K562 (cell line): ENCODE results near the gene ZNF32. TPM values are rescaled to one million over a fixed set of nuclear protein-coding genes. Genes with fewer than 3 reads are reported as not detected.

Experiments used
- CBFA2T2 ChIP-seq: fragments of 450-650 bp; conservative IDR thresholded peaks from 2 replicates; pipeline ENCODE4 v1.6.1; 2017; ENCODE audit warnings: mild to moderate bottlenecking
- FOXA3 ChIP-seq, 2 experiments: fragments of 450-650 bp in 1 of 2; sonication (generic) in 1 of 2; formaldehyde crosslinking; IDR thresholded peaks in 1 of 2; conservative IDR thresholded peaks in 1 of 2; 2 replicates each; pipeline versions ENCODE4 v1.4.0 to v1.8.0; 2020 to 2022; ENCODE audit warnings: mild to moderate bottlenecking in 2 of 2, missing genetic modification reagents in 1 of 2
- PTRF ChIP-seq: fragments of 450-650 bp; IDR thresholded peaks from 2 replicates; pipeline ENCODE4 v1.6.1; 2016; ENCODE audit warnings: mild to moderate bottlenecking, missing genetic modification characterization, missing compliant biosample characterization
- TBP ChIP-seq: optimal IDR thresholded peaks from 2 replicates; pipeline ENCODE3; 2011; ENCODE audit warnings: low read depth, low read length, improper control_type of control experiment
- YBX1 ChIP-seq: fragments of 450-650 bp; IDR thresholded peaks from 2 replicates; pipeline ENCODE4 v1.7.1; 2016; ENCODE audit warnings: mild to moderate bottlenecking
- polyA plus RNA-seq, 8 experiments: library from polyadenylated mRNA; depleted of rRNA in 4 of 8; stranded (reverse) in 5 of 8; unstranded in 3 of 8; fragments of >200 nt; fragmentation: Nextera tagmentation in 2 of 8; fragmentation: Illumina TruSeq in 1 of 8; extraction: Ambion mirVana in 2 of 8; extraction: Trizol in 1 of 8; gene quantifications; 2 replicates each; pipeline versions ENCODE4 v1.2.1 to v1.2.3, GENCODE V29; 2011 to 2014; ENCODE audit warnings: inconsistent platforms in 1 of 8, missing spikeins in 1 of 8
- total RNA-seq, 7 experiments: library from RNA; depleted of rRNA in 6 of 7; stranded (reverse); fragments of >200 nt in 6 of 7; fragmentation: Illumina TruSeq in 2 of 7; extraction: Trizol in 2 of 7; gene quantifications; 2 replicates each; pipeline versions ENCODE4 v1.2.1 to v1.2.3, GENCODE V29; 2011 to 2021; ENCODE audit warnings: low replicate concordance in 1 of 7
- TF ChIP-seq, protein P1 (sequence below), 2 experiments: fragments of 450-650 bp in 1 of 2; sonication (generic) in 1 of 2; formaldehyde crosslinking in 1 of 2; IDR thresholded peaks; 2 replicates each; pipeline versions ENCODE4 v1.7.1 to v1.9.0; 2016 to 2022; ENCODE audit warnings: inconsistent platforms in 1 of 2, mild to moderate bottlenecking in 1 of 2, missing genetic modification reagents in 1 of 2

Gene ZNF32
- total and polyA plus RNA-seq, 9 of the 15 experiments (the other 6 are each of a cell fraction or from before 2014, with no cell fraction given), result 17.3 to 57.0 (median 26.3) TPM

DNA sequence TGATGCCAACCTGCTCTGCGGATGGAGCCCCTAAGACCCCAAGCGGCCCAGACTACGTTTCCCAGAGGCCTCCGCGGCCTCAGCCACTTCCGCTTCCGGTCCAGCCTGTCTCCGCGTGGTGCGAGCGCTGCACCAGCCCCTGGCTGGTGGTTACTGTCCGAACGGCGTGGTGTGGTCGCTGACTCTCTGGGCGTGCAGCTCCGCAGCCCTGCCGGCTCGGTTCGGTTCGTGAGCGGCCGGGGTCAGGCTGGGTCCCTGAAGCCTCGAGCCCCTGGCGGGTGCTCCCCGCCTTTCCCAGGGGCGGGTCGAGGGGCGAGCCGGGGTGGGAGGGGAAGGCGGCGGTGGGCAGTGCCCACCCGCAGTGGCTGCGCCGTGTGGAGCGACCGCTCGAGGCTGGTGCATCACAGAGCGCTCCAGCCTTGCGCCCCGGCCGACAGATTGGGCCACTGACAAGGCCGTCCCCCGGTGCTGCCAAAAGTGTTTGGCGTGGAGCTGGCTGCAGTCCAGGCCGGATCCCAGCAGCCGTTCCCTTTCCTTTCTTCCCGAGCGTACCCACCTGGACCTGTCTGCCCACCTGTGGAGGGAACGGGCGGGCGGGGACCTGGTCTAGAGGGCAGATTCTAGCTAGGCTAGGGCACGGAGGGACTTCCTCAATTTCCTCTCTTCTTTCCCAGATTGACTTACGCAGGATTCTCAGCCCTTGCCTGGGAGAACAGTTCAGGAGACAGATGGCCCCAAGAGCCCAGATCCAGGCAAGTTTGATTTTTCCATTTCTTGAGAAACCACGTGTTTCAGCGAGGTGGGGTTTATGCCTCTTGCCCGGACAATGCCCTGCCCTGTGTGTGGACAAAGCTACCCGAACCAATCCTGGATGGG lies 42.1 kb downstream of the ZNF32 start, which contains the start of gene ZNF485 (continued):
- TF ChIP-seq, protein P1, sequence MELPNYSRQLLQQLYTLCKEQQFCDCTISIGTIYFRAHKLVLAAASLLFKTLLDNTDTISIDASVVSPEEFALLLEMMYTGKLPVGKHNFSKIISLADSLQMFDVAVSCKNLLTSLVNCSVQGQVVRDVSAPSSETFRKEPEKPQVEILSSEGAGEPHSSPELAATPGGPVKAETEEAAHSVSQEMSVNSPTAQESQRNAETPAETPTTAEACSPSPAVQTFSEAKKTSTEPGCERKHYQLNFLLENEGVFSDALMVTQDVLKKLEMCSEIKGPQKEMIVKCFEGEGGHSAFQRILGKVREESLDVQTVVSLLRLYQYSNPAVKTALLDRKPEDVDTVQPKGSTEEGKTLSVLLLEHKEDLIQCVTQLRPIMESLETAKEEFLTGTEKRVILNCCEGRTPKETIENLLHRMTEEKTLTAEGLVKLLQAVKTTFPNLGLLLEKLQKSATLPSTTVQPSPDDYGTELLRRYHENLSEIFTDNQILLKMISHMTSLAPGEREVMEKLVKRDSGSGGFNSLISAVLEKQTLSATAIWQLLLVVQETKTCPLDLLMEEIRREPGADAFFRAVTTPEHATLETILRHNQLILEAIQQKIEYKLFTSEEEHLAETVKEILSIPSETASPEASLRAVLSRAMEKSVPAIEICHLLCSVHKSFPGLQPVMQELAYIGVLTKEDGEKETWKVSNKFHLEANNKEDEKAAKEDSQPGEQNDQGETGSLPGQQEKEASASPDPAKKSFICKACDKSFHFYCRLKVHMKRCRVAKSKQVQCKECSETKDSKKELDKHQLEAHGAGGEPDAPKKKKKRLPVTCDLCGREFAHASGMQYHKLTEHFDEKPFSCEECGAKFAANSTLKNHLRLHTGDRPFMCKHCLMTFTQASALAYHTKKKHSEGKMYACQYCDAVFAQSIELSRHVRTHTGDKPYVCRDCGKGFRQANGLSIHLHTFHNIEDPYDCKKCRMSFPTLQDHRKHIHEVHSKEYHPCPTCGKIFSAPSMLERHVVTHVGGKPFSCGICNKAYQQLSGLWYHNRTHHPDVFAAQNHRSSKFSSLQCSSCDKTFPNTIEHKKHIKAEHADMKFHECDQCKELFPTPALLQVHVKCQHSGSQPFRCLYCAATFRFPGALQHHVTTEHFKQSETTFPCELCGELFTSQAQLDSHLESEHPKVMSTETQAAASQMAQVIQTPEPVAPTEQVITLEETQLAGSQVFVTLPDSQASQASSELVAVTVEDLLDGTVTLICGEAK (IDR thresholded peaks at IDR 0.05), result peak; percentile 99
- TF ChIP-seq, protein P1 (CRISPR knock-in tag; IDR thresholded peaks at IDR 0.05), result no peak
- TF ChIP-seq PTRF (no peak), TBP (peak; percentile 75), FOXA3 (CRISPR knock-in tag; conservative IDR thresholded peaks at IDR 0.05 in 1 of 2, IDR thresholded peaks at IDR 0.05 in 1 of 2) (0 out of 4 replicates have a peak, but pooled peaks of 1 of the 2 experiments have one; percentile 31), YBX1 (no peak), CBFA2T2 (no peak)
